ENCODE results near the gene RWDD3. TPM values are rescaled to one million over a fixed set of nuclear protein-coding genes. Genes with fewer than 3 reads are reported as not detected.

RWDD3 gene
- total and polyA plus RNA-seq, 10 of the 15 experiments (the other 5 are each of a cell fraction or from before 2014, with no cell fraction given): 9.8 to 42.9 (median 21.4) TPM

DNA sequence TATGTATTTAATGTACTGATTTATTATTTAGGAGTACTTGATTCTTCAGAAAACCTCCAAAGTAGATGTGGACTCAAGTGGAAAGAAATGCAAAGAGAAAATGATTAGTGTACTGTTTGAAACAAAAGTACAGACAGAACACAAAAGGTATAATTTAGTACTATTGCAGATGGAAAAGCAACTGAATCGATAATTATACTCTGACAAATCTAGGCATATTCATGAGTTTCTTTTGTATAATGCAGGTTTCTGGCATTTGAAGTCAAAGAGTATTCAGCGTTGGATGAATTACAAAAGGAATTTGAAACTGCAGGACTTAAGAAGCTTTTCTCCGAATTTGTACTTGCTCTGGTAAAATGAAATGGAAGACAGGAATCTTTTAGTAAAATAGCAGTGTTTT, 12.5 kb downstream of the RWDD3 start:
- ChIA-PET POLR2A (no interaction called here), RAD21 (ENCODE audit: unreplicated experiment) (no interaction called here), CTCF (interaction anchor here (1.2 to 3.3 kb wide), 3 partner anchors 9 to 162 kb away, joined by 3 to 24 read pairs (median 13); partner anchors contain the start of gene RWDD3), SMC1A (ENCODE audit: uncharacterized antibody, unreplicated experiment) (no interaction called here)
- DNase-seq (ENCODE audit: low read depth, low spot score) (no peak), ATAC-seq (no peak), FAIRE-seq (no peak)
- peaks cover 0 to 2% of the 10 kb centered on the region in 2 experiments; a peak in 2 of 4 replicates for H3K36me3 ChIP-seq (ENCODE audit: control insufficient read depth in 2 of 2, insufficient read depth in 2 of 2, low read length in 1 of 2)
- no peak overlapping the region for H3K27ac ChIP-seq (ENCODE audit: control insufficient read depth, insufficient read depth)
- in situ Hi-C loops (cut with MboI) (no loop called here), intact Hi-C loops (cut with micrococcal nuclease; ENCODE audit: unreplicated experiment) (no loop called here)
- H3K79me2 ChIP-seq (ENCODE audit: control insufficient read depth, insufficient read depth, low read length): no peaks in the 10 kb centered on the region
- H3K4me3 ChIP-seq: no peak overlapping the region
- TF ChIP-seq CBFB (IDR thresholded peaks at IDR 0.05; ENCODE audit: low read depth): no peak
- TF ChIP-seq STAT1 (conservative IDR thresholded peaks at IDR 0.05): no peak
- no peak for TF ChIP-seq ZSCAN29 (IDR thresholded peaks at IDR 0.05)
- TF ChIP-seq, protein P1, sequence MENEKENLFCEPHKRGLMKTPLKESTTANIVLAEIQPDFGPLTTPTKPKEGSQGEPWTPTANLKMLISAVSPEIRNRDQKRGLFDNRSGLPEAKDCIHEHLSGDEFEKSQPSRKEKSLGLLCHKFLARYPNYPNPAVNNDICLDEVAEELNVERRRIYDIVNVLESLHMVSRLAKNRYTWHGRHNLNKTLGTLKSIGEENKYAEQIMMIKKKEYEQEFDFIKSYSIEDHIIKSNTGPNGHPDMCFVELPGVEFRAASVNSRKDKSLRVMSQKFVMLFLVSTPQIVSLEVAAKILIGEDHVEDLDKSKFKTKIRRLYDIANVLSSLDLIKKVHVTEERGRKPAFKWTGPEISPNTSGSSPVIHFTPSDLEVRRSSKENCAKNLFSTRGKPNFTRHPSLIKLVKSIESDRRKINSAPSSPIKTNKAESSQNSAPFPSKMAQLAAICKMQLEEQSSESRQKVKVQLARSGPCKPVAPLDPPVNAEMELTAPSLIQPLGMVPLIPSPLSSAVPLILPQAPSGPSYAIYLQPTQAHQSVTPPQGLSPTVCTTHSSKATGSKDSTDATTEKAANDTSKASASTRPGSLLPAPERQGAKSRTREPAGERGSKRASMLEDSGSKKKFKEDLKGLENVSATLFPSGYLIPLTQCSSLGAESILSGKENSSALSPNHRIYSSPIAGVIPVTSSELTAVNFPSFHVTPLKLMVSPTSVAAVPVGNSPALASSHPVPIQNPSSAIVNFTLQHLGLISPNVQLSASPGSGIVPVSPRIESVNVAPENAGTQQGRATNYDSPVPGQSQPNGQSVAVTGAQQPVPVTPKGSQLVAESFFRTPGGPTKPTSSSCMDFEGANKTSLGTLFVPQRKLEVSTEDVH (IDR thresholded peaks at IDR 0.05; ENCODE audit: low read depth, partially characterized antibody): no peak
- no peak for TF ChIP-seq CHD4 (IDR thresholded peaks at IDR 0.05)
- TF ChIP-seq MXI1 (IDR thresholded peaks at IDR 0.05; ENCODE audit: low read depth, low read length): no peak
- TF ChIP-seq TAF1 (IDR thresholded peaks at IDR 0.05; ENCODE audit: borderline replicate concordance, low read depth, low read length): no peak
- TF ChIP-seq NFYA (IDR thresholded peaks at IDR 0.05; ENCODE audit: borderline replicate concordance, low read depth, low read length): no peak
- TF ChIP-seq ZNF384 (IDR thresholded peaks at IDR 0.05; ENCODE audit: borderline replicate concordance, low read depth, low read length): no peak
- no peak for TF ChIP-seq GABPA (IDR thresholded peaks at IDR 0.05; ENCODE audit: low read depth)
- no peak for TF ChIP-seq SP1 (IDR thresholded peaks at IDR 0.05; ENCODE audit: low read depth, low read length)
- no peak for TF ChIP-seq BCL11A (IDR thresholded peaks at IDR 0.05; ENCODE audit: low read depth, low read length)
- TF ChIP-seq, protein P2, sequence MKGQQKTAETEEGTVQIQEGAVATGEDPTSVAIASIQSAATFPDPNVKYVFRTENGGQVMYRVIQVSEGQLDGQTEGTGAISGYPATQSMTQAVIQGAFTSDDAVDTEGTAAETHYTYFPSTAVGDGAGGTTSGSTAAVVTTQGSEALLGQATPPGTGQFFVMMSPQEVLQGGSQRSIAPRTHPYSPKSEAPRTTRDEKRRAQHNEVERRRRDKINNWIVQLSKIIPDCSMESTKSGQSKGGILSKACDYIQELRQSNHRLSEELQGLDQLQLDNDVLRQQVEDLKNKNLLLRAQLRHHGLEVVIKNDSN (IDR thresholded peaks at IDR 0.05; ENCODE audit: borderline replicate concordance, extremely low read length, insufficient read depth, low read depth, low read length): no peak
- TF ChIP-seq FOS (IDR thresholded peaks at IDR 0.05; ENCODE audit: borderline replicate concordance, extremely low read depth, insufficient read length): no peak
- no peak for TF ChIP-seq ZNF207 (IDR thresholded peaks at IDR 0.05; ENCODE audit: borderline replicate concordance)
- TF ChIP-seq FOXK2 (IDR thresholded peaks at IDR 0.05): no peak
- no peak overlapping the region for H3K9ac ChIP-seq (ENCODE audit: control insufficient read depth, insufficient read depth, low read length)
- H3K9me3 ChIP-seq (replicated peaks; ENCODE audit: control insufficient read depth, insufficient read depth, low read length): no peaks in the 10 kb centered on the region
- H2AFZ ChIP-seq (ENCODE audit: control insufficient read depth, low read depth, low read length): no peak overlapping the region
- H4K20me1 ChIP-seq (ENCODE audit: control insufficient read depth, insufficient read depth): no peaks in the 10 kb centered on the region
- no TSS peak for BruUV-seq (replicated peaks)
- H3K4me2 ChIP-seq (ENCODE audit: control insufficient read depth, insufficient read depth): no peak overlapping the region
- no peaks in the 10 kb centered on the region for H3K27me3 ChIP-seq (replicated peaks in 1 of 2; ENCODE audit: control insufficient read depth in 2 of 2, insufficient read depth in 2 of 2, low read length in 1 of 2)
- no peaks in the 10 kb centered on the region for H3K4me1 ChIP-seq (ENCODE audit: control insufficient read depth, insufficient read depth, low read length)
- WGBS (ENCODE audit: insufficient coverage, insufficient replicate concordance, low lambda C conversion rate, missing lambda C conversion rate): 100% methylated on average over 3 of the region's 3 CpGs
